Omental fat pad (tissue), 4 donors: ENCODE measurements around the gene DENND1A. TPM values are rescaled to one million over a fixed set of nuclear protein-coding genes. Genes with fewer than 3 reads are reported as not detected.

Source experiments
- ATAC-seq: fragments of 150-250 bp; one replicate; pipeline ENCODE4 v1.9.1; 2016; ENCODE audit warnings: mild to moderate bottlenecking, moderate library complexity; ENCODE audit not compliant: low FRiP score
- DNase-seq: peaks from one replicate; pipeline ENCODE4 v3.0.0-alpha.2; 2019; ENCODE audit warnings: low spot score
- total RNA-seq, 4 donors: library from RNA; depleted of rRNA; stranded (reverse); fragments of >200 nt; gene quantifications; one replicate each; pipeline ENCODE4 v1.1.0, GENCODE V29; 2016
- TF ChIP-seq, protein P1 (sequence below), 3 donors: fragments of 450-650 bp; IDR thresholded peaks; one replicate each; pipeline ENCODE4 v1.5.1; 2016 to 2017; ENCODE audit warnings: antibody characterized with exemption in 3 of 3, mild to moderate bottlenecking in 3 of 3, moderate library complexity in 2 of 3

DENND1A gene
- total RNA-seq, 4 donors from 2014 or later = 15.2 to 22.8 (median 20.7) TPM

- DNase-seq (no peak), ATAC-seq (no peak)
- TF ChIP-seq, protein P1, sequence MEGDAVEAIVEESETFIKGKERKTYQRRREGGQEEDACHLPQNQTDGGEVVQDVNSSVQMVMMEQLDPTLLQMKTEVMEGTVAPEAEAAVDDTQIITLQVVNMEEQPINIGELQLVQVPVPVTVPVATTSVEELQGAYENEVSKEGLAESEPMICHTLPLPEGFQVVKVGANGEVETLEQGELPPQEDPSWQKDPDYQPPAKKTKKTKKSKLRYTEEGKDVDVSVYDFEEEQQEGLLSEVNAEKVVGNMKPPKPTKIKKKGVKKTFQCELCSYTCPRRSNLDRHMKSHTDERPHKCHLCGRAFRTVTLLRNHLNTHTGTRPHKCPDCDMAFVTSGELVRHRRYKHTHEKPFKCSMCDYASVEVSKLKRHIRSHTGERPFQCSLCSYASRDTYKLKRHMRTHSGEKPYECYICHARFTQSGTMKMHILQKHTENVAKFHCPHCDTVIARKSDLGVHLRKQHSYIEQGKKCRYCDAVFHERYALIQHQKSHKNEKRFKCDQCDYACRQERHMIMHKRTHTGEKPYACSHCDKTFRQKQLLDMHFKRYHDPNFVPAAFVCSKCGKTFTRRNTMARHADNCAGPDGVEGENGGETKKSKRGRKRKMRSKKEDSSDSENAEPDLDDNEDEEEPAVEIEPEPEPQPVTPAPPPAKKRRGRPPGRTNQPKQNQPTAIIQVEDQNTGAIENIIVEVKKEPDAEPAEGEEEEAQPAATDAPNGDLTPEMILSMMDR (IDR thresholded peaks at IDR 0.05) = no peak
These were observed 393.5 kb downstream of the DENND1A start for GRCh38 chr9:123536455-123536868.

GRCh38 chr9:123534336-123534735, 395.6 kb downstream of the DENND1A start:
- TF ChIP-seq, protein P1 (IDR thresholded peaks at IDR 0.05) = no peak
- no peak for ATAC-seq

GRCh38 chr9:123530244-123530643, 399.7 kb downstream of the DENND1A start:
- TF ChIP-seq, protein P1 (IDR thresholded peaks at IDR 0.05) = no peak
- DNase-seq (no peak), ATAC-seq (no peak)

More at GRCh38 chr9:123534336-123534735, 395.6 kb downstream of the DENND1A start:
- DNase-seq = no peak

DNA sequence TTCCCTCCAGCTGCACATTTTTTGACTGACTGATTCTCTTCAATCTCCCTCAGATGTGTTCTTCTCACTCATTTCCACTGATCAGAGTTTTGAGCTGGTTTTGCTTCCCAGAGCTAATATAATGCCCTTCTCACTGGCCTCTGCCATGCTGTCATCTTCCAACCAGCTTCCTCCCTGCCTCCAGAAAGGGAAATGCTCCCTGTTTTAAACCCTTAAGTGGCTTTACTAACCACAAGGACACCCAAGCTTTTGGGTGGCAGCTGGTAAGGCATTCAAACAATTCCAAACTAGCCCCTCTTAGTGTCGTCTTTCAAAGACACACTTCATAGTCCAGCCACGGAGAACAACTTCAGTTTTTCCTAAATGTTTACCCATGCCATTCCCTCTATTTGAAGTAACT, 401.4 kb downstream of the DENND1A start:
- no peak for DNase-seq
- no peak for ATAC-seq
- TF ChIP-seq, protein P1 (IDR thresholded peaks at IDR 0.05) = no peak

DNA sequence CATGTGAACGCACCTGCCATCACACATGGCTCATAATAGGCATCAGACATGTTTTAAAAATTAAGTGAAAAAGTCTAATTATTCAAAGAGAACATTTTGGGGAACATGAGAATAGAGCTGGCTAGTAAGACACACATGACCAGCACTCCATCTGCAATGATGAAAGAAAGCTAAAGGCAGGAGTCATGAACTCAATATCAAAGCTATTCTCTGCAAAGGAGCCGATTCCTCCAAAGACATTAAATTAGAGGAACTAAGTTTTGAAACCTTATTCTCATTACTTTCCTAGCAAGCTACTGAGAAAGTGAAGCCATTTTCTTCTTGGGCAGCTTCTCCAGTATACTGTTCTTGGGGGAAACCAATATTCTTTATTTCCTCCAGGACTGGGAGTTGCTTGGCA, 401.9 kb downstream of the DENND1A start:
- ATAC-seq (no peak), DNase-seq (no peak)
- TF ChIP-seq, protein P1 (IDR thresholded peaks at IDR 0.05) = no peak

DNA sequence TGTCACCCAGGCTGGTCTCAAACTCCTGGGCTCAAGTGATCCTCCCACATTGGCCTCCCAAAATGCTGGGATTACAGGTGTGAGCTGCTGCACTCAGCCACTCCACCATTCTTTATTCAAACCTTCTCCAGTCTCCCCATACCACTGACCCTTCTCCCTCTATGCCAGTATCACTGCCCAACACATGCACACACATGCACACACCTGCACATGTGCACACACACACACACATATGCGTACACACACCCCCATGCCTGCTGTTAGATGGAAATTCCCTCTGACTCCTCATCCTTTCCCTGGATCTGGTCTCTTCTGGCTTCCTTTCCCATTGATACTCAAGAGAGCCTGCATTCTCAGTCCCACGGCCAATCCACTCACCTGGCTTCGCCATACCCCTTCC, 404.0 kb downstream of the DENND1A start:
- no peak for ATAC-seq
- TF ChIP-seq, protein P1 (IDR thresholded peaks at IDR 0.05) = no peak
- DNase-seq = no peak

GRCh38 chr9:123525424-123525823, 404.5 kb downstream of the DENND1A start:
- TF ChIP-seq, protein P1 (IDR thresholded peaks at IDR 0.05) = no peak
- no peak for ATAC-seq
- no peak for DNase-seq
